ENCODE measurements around the gene CMTM7.
"Not testable (repeated sequence)": the region's sequence is repeated elsewhere in the genome, so short reads cannot be mapped to it uniquely, and the experiment has no call there.

CMTM7 gene

DNA sequence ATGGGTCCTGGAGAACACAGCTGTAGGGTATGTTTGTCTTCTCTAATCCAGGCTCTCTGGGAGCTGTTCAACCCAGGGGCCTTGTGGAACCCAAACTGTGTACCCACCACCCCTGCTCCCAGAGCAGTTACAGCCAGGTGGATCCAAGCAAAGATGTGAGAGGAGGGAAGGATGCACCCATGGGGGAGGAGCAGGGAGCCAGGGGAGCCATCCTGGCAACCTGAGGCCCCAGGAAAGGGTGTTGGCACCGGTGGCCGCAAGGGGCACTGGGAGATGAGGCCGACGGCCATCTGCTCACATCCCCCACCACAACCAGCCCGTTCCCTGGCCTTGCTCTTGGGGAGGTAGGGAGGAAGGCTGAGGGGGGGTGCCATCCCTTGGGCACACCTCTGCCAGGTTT, 67.8 kb downstream of the CMTM7 start:
- Histone ChIP-seq H3K79me2 (no peaks in the 10 kb centered on the region), H3K27ac (no peak overlapping the region), H3K4me2 (ENCODE audit: low read length) (no peak overlapping the region), H3K27me3 (ENCODE audit: control insufficient read depth, insufficient read depth, low read length) (no peaks in the 10 kb centered on the region), H3K9ac (no peak overlapping the region), H3K4me1 (no peaks in the 10 kb centered on the region), H3K36me3 (ENCODE audit: control insufficient read depth, insufficient read depth, low read length) (no peaks in the 10 kb centered on the region), H2AFZ (no peak overlapping the region), H3K9me3 (ENCODE audit: control insufficient read depth, low read length) (no peaks in the 10 kb centered on the region), H3K4me3 (ENCODE audit: low read depth, low read length) (no peak overlapping the region)
- TF ChIP-seq, protein P1, sequence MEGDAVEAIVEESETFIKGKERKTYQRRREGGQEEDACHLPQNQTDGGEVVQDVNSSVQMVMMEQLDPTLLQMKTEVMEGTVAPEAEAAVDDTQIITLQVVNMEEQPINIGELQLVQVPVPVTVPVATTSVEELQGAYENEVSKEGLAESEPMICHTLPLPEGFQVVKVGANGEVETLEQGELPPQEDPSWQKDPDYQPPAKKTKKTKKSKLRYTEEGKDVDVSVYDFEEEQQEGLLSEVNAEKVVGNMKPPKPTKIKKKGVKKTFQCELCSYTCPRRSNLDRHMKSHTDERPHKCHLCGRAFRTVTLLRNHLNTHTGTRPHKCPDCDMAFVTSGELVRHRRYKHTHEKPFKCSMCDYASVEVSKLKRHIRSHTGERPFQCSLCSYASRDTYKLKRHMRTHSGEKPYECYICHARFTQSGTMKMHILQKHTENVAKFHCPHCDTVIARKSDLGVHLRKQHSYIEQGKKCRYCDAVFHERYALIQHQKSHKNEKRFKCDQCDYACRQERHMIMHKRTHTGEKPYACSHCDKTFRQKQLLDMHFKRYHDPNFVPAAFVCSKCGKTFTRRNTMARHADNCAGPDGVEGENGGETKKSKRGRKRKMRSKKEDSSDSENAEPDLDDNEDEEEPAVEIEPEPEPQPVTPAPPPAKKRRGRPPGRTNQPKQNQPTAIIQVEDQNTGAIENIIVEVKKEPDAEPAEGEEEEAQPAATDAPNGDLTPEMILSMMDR (IDR thresholded peaks at IDR 0.05), result no peak

DNA sequence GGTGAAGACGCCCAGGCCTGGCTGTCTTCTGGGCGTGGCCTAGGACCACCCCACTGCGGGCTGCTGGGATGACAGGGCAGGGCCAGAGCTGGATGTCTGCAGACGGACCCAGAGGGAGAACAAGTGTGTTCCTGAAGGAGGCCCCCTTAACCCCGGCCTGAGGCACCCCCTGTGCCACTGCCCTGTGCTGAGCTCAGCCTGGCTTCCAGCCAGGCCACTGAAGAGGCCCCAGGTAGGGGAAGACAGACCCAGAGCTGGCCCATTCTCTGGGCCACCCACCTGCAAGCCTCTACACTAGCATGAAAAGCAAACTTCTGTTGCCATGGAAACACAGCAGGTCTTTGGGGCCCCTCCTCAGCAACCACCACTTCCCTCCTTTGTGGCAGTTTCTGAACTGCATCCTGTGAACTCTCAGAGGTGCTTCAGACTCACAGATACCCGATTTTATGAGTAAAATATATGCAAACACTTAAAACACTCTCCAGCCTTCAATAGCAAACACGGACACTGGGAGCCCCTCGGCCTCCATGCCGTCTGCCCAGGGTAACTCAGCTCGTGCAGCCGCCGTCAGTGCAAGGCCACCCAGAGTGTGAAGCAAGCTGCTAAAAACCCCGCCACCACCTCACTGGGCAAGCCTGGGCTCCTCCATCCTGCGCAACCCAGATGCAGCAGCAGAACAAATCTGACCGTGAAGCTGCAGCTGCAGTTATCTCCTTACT, 68.5 kb downstream of the CMTM7 start:
- no peaks in the 10 kb centered on the region for H3K36me3 ChIP-seq (ENCODE audit: control insufficient read depth, insufficient read depth, low read length)
- no peak overlapping the region for H3K4me2 ChIP-seq (ENCODE audit: low read length)
- no peak overlapping the region for H3K9ac ChIP-seq
- no peaks in the 10 kb centered on the region for H3K79me2 ChIP-seq
- no peak overlapping the region for H3K4me3 ChIP-seq (ENCODE audit: low read depth, low read length)
- H3K27ac ChIP-seq, result no peak overlapping the region
- no peak overlapping the region for H2AFZ ChIP-seq
- H3K9me3 ChIP-seq (ENCODE audit: control insufficient read depth, low read length), result no peaks in the 10 kb centered on the region
- TF ChIP-seq, protein P1 (IDR thresholded peaks at IDR 0.05), result no peak
- no peaks in the 10 kb centered on the region for H3K4me1 ChIP-seq
- no peaks in the 10 kb centered on the region for H3K27me3 ChIP-seq (ENCODE audit: control insufficient read depth, insufficient read depth, low read length)

DNA sequence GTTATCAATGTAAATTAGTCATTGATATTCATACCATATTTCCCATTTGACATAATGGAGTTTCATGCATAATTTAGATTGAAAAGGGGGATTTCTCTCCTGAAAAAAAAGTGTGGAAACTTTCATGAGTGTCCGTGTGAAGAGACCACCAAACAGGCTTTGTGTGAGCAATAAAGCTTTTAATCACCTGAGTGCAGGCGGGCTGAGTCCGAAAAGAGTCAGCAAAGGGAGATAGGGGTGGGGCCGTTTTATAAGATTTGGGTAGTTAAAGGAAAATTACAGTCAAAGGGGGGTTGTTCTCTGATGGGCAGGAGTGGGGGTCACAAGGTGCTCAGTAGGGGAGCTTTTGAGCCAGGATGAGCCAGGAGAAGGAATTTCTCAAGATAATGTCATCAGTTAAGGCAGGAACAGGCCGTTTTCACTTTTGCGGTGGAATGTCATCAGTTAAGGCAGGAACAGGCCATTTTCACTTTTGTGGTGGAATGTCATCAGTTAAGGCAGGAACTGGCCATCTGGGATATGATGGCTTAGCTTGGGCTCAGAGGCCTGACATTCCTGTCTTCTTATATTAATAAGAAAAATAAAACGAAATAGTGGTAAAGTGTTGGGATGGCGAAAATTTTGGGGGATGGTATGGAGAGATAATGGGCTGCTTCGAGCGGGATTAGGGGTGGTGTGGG, 69.3 kb downstream of the CMTM7 start:
- not testable (repeated sequence) for H3K9ac ChIP-seq; H3K36me3 ChIP-seq (ENCODE audit: control insufficient read depth, insufficient read depth, low read length); H3K27me3 ChIP-seq (ENCODE audit: control insufficient read depth, insufficient read depth, low read length); H3K4me3 ChIP-seq (ENCODE audit: low read depth, low read length); H3K9me3 ChIP-seq (ENCODE audit: control insufficient read depth, low read length); H3K27ac ChIP-seq; H3K4me2 ChIP-seq (ENCODE audit: low read length); H3K4me1 ChIP-seq; H2AFZ ChIP-seq; H3K79me2 ChIP-seq

DNA sequence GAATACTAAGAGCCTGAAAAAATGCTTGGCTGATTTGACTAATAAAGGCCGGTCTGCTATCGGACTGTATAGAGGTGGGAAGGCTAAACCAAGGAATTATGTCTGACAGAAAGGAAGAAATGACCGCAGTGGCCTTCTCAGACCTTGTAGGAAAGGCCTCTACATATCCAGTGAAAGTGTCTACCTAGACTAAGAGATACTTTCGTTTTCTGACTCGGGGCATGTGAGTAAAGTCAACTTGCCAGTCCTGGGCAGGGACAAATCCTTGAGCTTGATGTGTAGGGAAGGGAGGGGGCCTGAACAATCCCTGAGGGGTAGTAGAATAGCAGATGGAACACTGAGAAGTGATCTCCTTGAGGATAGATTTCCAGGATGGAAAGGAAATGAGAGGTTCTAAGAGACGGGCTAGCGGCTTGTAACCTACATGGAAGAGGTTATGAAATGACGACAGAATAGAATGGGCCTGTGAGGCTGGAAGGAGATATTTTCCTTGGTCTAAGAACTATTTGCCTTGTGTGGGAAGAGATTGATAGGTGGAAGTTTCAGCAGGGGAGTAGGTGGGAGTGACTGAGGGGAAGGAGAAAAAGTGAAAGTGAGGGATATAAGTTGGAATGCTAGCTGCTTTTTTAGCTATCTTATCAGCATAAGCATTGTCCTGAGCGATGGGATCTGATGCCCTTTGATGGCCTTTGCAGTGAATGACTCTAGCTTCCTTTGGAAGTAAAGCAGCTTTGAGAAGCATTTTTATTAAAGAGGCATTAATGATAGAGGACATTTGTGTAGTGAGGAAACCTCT, 70.7 kb downstream of the CMTM7 start:
- not testable (repeated sequence) for H3K27ac ChIP-seq; H3K9ac ChIP-seq; H3K79me2 ChIP-seq; H3K4me2 ChIP-seq (ENCODE audit: low read length); H3K4me1 ChIP-seq; H3K9me3 ChIP-seq (ENCODE audit: control insufficient read depth, low read length); H2AFZ ChIP-seq; H3K4me3 ChIP-seq (ENCODE audit: low read depth, low read length); H3K36me3 ChIP-seq (ENCODE audit: control insufficient read depth, insufficient read depth, low read length); H3K27me3 ChIP-seq (ENCODE audit: control insufficient read depth, insufficient read depth, low read length)

DNA sequence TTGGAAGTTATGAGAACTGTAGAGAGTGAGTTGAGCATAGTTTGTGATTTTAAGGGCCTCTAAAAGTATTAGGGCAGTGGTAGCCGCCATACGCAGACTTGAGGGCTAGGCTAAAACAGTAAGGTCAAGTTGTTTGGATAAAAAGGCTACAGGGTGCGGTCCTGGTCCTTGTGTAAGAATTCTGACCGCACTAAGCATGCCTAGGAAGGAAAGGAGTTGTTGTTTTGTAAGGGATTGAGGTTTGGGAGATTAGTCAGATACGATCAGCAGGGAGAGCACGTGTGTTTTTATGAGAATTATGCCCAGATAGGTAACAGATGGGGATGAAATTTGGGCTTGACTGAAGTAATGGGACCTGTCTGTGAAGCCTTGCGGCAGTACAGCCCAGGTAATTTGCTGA, 71.8 kb downstream of the CMTM7 start:
- H3K4me2 ChIP-seq (ENCODE audit: low read length); H2AFZ ChIP-seq; H3K27ac ChIP-seq; H3K9me3 ChIP-seq (ENCODE audit: control insufficient read depth, low read length); H3K9ac ChIP-seq; H3K36me3 ChIP-seq (ENCODE audit: control insufficient read depth, insufficient read depth, low read length); H3K79me2 ChIP-seq; H3K4me1 ChIP-seq; H3K4me3 ChIP-seq (ENCODE audit: low read depth, low read length); H3K27me3 ChIP-seq (ENCODE audit: control insufficient read depth, insufficient read depth, low read length): not testable (repeated sequence)

DNA sequence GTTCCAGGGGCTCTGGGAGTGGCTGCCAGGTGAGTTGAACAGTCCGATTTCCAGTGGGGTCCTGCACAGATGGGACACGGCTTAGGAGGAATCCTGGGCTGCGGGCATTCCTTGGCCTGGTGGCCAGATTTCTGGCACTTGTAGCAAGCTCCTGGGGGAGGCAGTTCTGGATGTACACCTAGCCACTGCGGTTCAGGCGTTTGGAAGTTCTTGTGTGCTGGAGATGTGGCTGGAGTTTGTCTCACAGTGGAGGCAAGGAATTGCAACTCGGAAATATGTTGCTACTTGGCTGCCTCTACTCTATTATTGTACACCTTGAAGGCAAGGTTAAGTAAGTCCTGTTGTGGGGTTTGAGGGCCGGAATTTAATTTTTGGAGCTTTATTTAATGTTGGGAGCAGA, 73.1 kb downstream of the CMTM7 start:
- H3K36me3 ChIP-seq (ENCODE audit: control insufficient read depth, insufficient read depth, low read length); H3K4me3 ChIP-seq (ENCODE audit: low read depth, low read length); H3K27ac ChIP-seq; H3K9me3 ChIP-seq (ENCODE audit: control insufficient read depth, low read length); H3K4me1 ChIP-seq; H3K9ac ChIP-seq; H3K79me2 ChIP-seq; H3K4me2 ChIP-seq (ENCODE audit: low read length); H3K27me3 ChIP-seq (ENCODE audit: control insufficient read depth, insufficient read depth, low read length); H2AFZ ChIP-seq: not testable (repeated sequence)

DNA sequence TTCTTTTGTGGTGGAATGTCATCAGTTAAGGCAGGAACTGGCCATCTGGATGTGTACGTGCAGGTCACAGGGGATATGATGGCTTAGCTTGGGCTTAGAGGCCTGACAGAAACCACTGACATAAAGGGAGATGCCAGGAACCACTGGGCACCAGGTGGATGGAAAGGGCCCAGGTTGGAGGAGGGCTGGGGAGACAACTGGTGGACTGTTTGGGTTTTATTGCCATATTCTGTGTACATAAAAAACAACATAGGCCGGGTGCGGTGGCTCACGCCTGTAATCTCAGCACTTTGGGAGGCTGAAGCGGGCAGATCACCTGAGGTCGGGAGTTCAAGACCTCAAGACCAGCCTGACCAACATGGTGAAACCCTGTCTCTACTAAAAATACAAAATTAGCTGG, 75.2 kb downstream of the CMTM7 start:
- H3K9me3 ChIP-seq (ENCODE audit: control insufficient read depth, low read length); H3K9ac ChIP-seq; H3K27ac ChIP-seq; H3K4me2 ChIP-seq (ENCODE audit: low read length); H3K79me2 ChIP-seq; H3K4me1 ChIP-seq; H3K4me3 ChIP-seq (ENCODE audit: low read depth, low read length); H3K36me3 ChIP-seq (ENCODE audit: control insufficient read depth, insufficient read depth, low read length); H2AFZ ChIP-seq; H3K27me3 ChIP-seq (ENCODE audit: control insufficient read depth, insufficient read depth, low read length): not testable (repeated sequence)
